Peyer's patch (tissue), 4 donors: Measurements from ENCODE around the gene DDAH1. TPM values are rescaled to one million over a fixed set of nuclear protein-coding genes. Genes with fewer than 3 reads are reported as not detected.
A peak's percentile ranks its signal among the peaks of the same experiment; 100 is the strongest.
"Not testable (repeated sequence)": the region's sequence is repeated elsewhere in the genome, so short reads cannot be mapped to it uniquely, and the experiment has no call there.

Source experiments
- DNase-seq, 3 donors: peaks; one replicate each; pipeline ENCODE4 v3.0.0-alpha.2; 2017 to 2019
- H3K27ac ChIP-seq, 4 donors: fragments of 200-600 bp; sonication (generic); one replicate each; pipeline ENCODE4 v1.5.1; 2016 to 2019
- H3K27me3 ChIP-seq, 2 donors: fragments of 200-600 bp; sonication (generic); one replicate each; pipeline ENCODE4 v1.5.1; 2019
- H3K36me3 ChIP-seq, 3 donors: fragments of 200-600 bp; sonication (generic); one replicate each; pipeline ENCODE4 v1.5.1; 2016 to 2019
- H3K4me1 ChIP-seq, 4 donors: fragments of 200-600 bp; sonication (generic); one replicate each; pipeline ENCODE4 v1.5.1; 2016 to 2019
- H3K4me3 ChIP-seq, 4 donors: fragments of 200-600 bp; sonication (generic); 1 replicate in 3 of 4; 2 replicates in 1 of 4; pipeline ENCODE4 v1.5.1; 2016 to 2019; ENCODE audit warnings: mild to moderate bottlenecking in 1 of 4
- H3K9me3 ChIP-seq, 4 donors: fragments of 200-600 bp; sonication (generic); one replicate each; pipeline ENCODE4 v1.5.1; 2016 to 2019; ENCODE audit warnings: mild to moderate bottlenecking in 1 of 4
- POLR2A ChIP-seq, 2 donors: fragments of 450-650 bp; IDR thresholded peaks; one replicate each; pipeline ENCODE4 v1.5.1; 2017; ENCODE audit warnings: antibody characterized with exemption in 2 of 2, mild to moderate bottlenecking in 2 of 2, moderate library complexity in 2 of 2
- total RNA-seq, 4 donors: library from RNA; depleted of rRNA; stranded (reverse); fragments of >200 nt; gene quantifications; one replicate each; pipeline ENCODE4 v1.1.0, GENCODE V29; 2016
- TF ChIP-seq, protein P1 (sequence below), 6 experiments: fragments of 450-650 bp in 4 of 6; fragments of 200-600 bp in 2 of 6; sonication (generic) in 1 of 6; IDR thresholded peaks; one replicate each; pipeline ENCODE4 v1.5.1; 2017 to 2019; ENCODE audit warnings: antibody characterized with exemption in 6 of 6, mild to moderate bottlenecking in 3 of 6, moderate library complexity in 1 of 6

DDAH1 gene
- total RNA-seq: 10 to 100 TPM; 40.8 to 60.2 (median 51.2) TPM

DNA sequence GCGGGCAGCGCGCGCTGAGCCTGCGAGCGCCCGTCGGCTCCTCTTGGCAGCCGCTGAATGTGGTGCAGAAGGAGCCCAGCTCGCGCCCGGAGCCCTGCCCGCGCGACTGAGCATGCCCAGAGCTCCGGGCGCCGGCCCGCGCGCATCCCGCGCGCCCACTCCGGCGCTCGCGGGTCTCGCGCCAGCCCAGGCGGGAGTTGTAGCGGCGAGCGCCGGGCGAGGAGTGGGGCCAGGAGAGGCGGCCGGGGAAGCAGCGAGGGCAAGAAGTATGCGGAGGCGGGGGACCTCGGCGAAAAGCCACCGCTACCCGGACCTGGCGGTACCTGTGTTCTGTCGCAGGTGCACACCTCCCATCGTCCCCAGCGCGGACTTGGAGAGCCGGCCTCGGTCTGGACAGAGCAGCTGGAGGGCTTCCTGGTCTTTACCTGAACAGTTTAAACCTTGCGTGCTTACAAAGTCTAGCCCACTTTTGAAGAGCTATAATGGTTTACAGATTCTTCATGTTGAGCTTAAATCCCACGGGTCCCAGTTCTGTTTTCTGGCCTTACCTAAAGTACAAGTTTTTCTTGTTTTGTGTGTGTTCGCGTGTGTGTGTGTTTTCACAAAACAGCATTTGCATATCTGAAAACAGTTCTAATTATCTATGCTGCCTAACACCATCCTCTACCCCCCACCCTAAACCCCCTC, at the start of gene DDAH1:
TSS of gene DDAH1 (minus strand) at position 61 of the 687 bp plus-strand sequence. CDS start 114 bp downstream, outside the sequence.
- peak in 2 of 3 donors; percentile 71 to 81 for DNase-seq
- TF ChIP-seq, protein P1, sequence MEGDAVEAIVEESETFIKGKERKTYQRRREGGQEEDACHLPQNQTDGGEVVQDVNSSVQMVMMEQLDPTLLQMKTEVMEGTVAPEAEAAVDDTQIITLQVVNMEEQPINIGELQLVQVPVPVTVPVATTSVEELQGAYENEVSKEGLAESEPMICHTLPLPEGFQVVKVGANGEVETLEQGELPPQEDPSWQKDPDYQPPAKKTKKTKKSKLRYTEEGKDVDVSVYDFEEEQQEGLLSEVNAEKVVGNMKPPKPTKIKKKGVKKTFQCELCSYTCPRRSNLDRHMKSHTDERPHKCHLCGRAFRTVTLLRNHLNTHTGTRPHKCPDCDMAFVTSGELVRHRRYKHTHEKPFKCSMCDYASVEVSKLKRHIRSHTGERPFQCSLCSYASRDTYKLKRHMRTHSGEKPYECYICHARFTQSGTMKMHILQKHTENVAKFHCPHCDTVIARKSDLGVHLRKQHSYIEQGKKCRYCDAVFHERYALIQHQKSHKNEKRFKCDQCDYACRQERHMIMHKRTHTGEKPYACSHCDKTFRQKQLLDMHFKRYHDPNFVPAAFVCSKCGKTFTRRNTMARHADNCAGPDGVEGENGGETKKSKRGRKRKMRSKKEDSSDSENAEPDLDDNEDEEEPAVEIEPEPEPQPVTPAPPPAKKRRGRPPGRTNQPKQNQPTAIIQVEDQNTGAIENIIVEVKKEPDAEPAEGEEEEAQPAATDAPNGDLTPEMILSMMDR (IDR thresholded peaks at IDR 0.05): peak in 1 of 6 experiments; percentile 6
- peak in 1 of 2 donors; percentile 59 for TF ChIP-seq POLR2A (IDR thresholded peaks at IDR 0.05)

DNA sequence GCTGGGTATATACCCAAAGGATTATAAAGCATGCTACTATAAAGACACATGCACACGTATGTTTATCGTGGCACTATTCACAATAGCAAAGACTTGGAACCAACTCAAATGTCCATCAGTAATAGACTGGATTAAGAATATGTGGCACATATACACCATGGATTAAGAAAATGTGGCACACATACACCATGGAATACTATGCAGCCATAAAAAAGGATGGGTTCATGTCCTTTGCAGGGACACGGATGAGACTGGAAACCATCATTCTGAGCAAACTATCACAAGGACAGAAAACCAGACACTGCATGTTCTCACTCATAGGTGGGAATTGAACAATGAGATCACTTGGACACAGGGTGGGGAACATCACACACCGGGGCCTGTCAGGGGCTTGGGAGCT, 49.0 kb upstream of the DDAH1 start:
- H3K27ac ChIP-seq, H3K36me3 ChIP-seq, H3K9me3 ChIP-seq, H3K4me1 ChIP-seq, H3K27me3 ChIP-seq, H3K4me3 ChIP-seq, DNase-seq: not testable (repeated sequence)

More for the DNA sequence above, at the start of gene DDAH1:
- H3K27ac ChIP-seq: peak within 1 kb of the TSS; percentile 64 to 93 (median 68)
- no peaks in the 10 kb centered on the region for H3K9me3 ChIP-seq
- no peaks in the 10 kb centered on the region for H3K27me3 ChIP-seq
- H3K4me1 ChIP-seq: peaks cover 0 to 22% (median 5%) of the 10 kb centered on the region in 4 donors
- no peaks in the 10 kb centered on the region for H3K36me3 ChIP-seq
- H3K4me3 ChIP-seq: peak within 1 kb of the TSS; percentile 36 to 86 (median 68)

DNA sequence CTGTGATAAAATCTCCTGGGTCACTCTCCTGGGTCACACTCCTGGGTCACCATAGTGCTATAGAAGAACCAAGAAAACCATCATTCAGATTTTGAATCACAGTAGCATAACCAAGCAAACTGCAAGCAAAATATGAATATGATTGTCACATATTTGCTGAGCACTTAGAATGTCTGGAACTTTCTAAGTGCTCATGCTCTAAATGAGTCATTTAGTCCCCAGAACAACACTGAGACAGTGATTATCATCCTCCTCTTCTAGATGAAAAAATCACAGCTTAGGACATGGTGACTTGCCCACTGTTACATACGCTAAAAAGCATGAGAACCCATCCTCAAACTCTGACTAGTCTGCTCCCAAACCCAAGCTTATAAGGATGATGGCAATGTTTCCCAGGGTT, 39.5 kb upstream of the DDAH1 start:
- Histone ChIP-seq H3K27ac (no peak overlapping the region), H3K4me3 (no peak overlapping the region)
- DNase-seq: no peak

DNA sequence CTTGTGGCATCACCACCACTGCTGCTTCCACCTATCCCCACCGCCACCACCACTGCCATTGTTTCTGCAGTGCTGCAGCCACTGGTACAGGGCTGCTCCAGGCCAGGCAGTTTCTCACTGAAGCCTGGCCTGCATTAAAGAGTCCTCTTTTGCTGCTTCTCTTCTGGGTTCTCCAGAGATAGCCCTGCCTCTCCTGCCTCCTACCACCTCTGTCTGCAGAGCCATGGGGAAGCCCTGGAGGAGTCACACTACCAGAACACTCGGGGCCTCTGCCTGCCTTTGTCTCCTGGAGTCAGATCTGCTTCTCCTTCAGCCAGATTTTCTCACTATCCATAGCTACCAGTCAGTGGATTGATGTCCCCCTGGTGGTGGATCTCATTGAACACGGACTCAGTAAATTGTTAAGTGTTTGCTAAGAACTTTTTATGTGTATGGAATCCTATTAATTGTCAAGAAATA, 37.7 kb upstream of the DDAH1 start:
- TF ChIP-seq, protein P1 (IDR thresholded peaks at IDR 0.05): peak in 4 of 6 experiments; percentile 29 to 65 (median 59)
- TF ChIP-seq POLR2A (IDR thresholded peaks at IDR 0.05): no peak
- Histone ChIP-seq H3K4me3 (no peak overlapping the region), H3K36me3 (no peaks in the 10 kb centered on the region), H3K9me3 (no peaks in the 10 kb centered on the region), H3K27ac (no peak overlapping the region), H3K27me3 (no peaks in the 10 kb centered on the region), H3K4me1 (peaks cover 0 to 6% (median 0%) of the 10 kb centered on the region in 4 donors)
- DNase-seq: peak in 2 of 3 donors; percentile 43 to 69

More for the DNA sequence above, 39.5 kb upstream of the DDAH1 start:
- no peaks in the 10 kb centered on the region for H3K36me3 ChIP-seq
- TF ChIP-seq POLR2A (IDR thresholded peaks at IDR 0.05): no peak
- TF ChIP-seq, protein P1 (IDR thresholded peaks at IDR 0.05): no peak
- no peaks in the 10 kb centered on the region for H3K9me3 ChIP-seq
- peaks cover 0 to 6% (median 0%) of the 10 kb centered on the region in 4 donors for H3K4me1 ChIP-seq
- no peaks in the 10 kb centered on the region for H3K27me3 ChIP-seq

DNA sequence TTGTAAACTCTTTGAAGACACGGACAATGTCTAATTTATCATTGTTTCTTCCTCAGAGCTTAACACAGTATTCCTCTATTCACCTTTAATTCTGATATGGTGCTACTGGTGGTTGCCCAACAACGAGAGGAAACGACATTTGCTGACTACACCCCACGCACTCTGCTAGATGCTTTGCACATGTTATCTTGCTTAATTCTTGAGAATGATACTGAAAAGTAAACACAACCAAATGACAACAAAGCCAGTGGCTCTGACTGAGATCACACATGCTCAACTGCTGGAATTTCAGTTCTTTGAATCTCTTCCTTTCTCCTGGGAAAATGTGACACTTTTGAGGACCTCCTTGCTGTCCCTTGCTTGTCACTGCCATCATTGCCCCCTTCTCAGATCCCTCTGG, 37.2 kb upstream of the DDAH1 start:
- Histone ChIP-seq H3K4me3 (no peak overlapping the region), H3K36me3 (no peaks in the 10 kb centered on the region), H3K27ac (no peak overlapping the region), H3K4me1 (peaks cover 0 to 6% (median 0%) of the 10 kb centered on the region in 4 donors), H3K9me3 (no peaks in the 10 kb centered on the region), H3K27me3 (no peaks in the 10 kb centered on the region)
- no peak for DNase-seq
- TF ChIP-seq, protein P1 (IDR thresholded peaks at IDR 0.05): no peak
- TF ChIP-seq POLR2A (IDR thresholded peaks at IDR 0.05): no peak

DNA sequence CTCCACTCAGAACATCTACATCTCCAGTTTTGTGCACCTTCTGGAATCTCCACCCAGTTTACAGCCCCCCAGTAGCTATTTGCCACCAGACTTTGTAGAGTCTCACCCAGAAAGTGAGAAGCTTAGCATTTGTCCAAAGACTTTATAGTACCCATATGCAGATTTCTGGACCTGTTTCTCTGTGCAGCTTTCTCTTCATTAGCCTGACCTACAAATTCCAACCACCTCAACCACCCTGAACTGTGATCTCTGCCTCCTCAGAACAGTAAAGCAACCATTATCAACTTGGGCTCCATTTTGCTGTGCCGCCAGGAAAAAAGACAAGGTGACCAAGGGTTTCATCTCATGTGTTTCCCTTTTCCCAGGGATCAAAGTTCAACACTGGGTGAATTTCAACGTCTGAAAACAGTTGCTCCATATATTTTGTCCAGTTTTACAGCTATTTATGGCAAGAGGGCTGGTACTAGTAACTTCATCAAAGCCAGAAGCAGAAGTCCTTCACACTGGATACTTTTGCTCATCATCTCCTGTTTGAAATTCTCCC, 36.5 kb upstream of the DDAH1 start:
- H3K36me3 ChIP-seq: no peaks in the 10 kb centered on the region
- H3K4me3 ChIP-seq: no peak overlapping the region
- no peaks in the 10 kb centered on the region for H3K9me3 ChIP-seq
- peaks cover 0 to 6% (median 0%) of the 10 kb centered on the region in 4 donors for H3K4me1 ChIP-seq
- DNase-seq: no peak
- H3K27ac ChIP-seq: no peak overlapping the region
- no peak for TF ChIP-seq POLR2A (IDR thresholded peaks at IDR 0.05)
- TF ChIP-seq, protein P1 (IDR thresholded peaks at IDR 0.05): no peak
- no peaks in the 10 kb centered on the region for H3K27me3 ChIP-seq
